Measurements from ENCODE around the gene GP1BB.

Gene GP1BB

DNA sequence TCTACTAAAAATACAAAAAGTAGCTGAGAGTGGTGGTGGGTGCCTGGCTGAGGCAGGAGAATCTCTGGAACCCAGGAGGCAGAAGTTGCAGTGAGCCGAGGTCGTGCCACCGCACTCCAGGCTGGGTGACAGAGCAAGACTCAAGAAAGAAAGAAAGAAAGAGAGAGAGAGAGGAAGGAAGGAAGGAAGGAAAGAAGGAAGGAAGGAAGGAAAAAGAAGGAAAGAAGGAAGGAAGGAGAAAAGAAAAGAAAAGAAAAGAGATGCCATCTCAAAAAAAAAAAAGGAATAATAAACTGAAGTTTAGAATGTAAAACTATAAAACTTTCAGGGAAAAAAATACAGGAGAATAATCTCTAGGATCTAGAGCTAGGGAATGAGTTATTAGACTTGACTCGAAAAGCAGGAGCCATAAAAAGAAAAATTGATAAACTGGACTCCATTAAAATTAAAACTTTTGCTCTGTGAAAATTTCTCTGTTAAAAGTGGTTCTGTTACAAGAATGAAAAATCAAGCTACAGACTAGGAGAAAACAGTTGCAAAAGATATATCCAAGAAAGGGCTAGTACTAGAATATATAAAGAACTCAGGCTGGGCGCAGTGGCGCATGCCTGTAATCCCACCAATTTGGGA is 22.4 kb upstream of the GP1BB start:
- H3K36me3 Mint-ChIP-seq (ENCODE audit: low read depth) = no peaks in the 10 kb centered on the region
- H3K9me3 Mint-ChIP-seq = no peaks in the 10 kb centered on the region
- no peak overlapping the region for H3K27ac Mint-ChIP-seq
- no peak for TF ChIP-seq CTCF (IDR thresholded peaks at IDR 0.05; ENCODE audit: unreplicated experiment in 3 of 3)
- no peak overlapping the region for H3K4me3 Mint-ChIP-seq
- peaks cover 31% of the 10 kb centered on the region for H3K27me3 Mint-ChIP-seq (ENCODE audit: low read depth)
- no peaks in the 10 kb centered on the region for H3K4me1 Mint-ChIP-seq

- TF ChIP-seq CTCF (IDR thresholded peaks at IDR 0.05; ENCODE audit: unreplicated experiment in 3 of 3) = no peak
- Mint-ChIP-seq H3K4me3 (no peak overlapping the region), H3K27ac (no peak overlapping the region), H3K36me3 (ENCODE audit: low read depth) (no peaks in the 10 kb centered on the region), H3K27me3 (ENCODE audit: low read depth) (peaks cover 31% of the 10 kb centered on the region), H3K4me1 (no peaks in the 10 kb centered on the region), H3K9me3 (no peaks in the 10 kb centered on the region)
Measured at GRCh38 chr22:19701420-19702145, 21.8 kb upstream of the GP1BB start.

DNA sequence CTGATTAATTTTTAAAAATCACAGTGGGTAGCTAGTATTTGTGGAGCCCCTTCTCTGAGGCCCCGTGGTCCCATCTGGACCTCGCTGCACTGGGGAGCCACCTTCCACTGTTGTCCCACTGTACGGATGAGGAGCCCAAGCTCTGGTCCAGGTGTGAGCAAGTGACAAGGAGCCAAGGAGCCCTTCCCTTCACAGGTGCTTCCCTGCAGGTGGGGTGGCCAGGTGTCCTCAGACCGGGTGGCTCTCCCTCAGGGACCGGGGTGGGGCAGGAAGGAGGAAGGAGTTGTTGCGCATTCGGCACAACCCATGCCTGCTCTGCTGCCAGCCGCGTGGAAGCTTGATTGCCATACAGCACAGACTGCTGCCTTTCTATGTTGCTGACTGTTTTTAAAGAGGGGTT is 19.5 kb upstream of the GP1BB start:
- no peaks in the 10 kb centered on the region for H3K4me1 Mint-ChIP-seq

DNA sequence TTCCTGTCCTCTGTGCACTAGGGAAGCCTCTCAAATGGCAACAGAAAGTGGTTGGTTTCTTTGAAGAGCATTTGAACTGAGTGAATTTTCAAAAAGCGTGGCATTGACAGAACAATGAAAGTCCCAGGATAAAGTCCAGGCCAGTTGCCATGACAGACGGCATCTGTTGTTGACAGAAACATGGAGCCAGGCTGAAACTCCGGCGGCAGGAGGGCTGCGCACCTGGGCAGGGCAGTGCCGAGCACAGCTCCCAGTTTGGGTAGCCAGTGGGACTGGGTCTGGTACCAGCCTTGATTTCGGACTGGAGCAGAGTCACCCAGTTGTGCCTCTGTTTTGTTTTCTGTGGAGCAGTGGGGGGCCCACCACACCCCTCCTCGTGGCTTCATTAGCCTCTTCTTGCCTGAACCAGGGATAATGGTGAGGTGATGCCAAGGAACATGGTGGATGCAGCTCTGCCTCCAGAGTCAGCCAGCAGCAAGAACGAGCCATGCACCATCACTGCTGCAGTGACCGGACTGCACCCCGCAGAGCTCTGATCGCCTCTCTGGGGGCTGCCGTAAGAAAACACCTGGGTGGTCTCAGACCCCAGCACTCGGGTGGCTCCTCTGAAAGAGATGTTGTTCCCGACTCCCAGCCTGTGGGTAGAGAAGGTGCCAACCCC is 18.9 kb upstream of the GP1BB start:
- no peak overlapping the region for H3K27ac Mint-ChIP-seq
- H3K9me3 Mint-ChIP-seq = no peaks in the 10 kb centered on the region
- H3K27me3 Mint-ChIP-seq (ENCODE audit: low read depth) = peaks cover 30% of the 10 kb centered on the region
- peaks cover 2% of the 10 kb centered on the region for H3K4me1 Mint-ChIP-seq
- no peaks in the 10 kb centered on the region for H3K36me3 Mint-ChIP-seq (ENCODE audit: low read depth)
- TF ChIP-seq CTCF (IDR thresholded peaks at IDR 0.05; ENCODE audit: unreplicated experiment in 3 of 3) = no peak
- no peak overlapping the region for H3K4me3 Mint-ChIP-seq

More for the DNA sequence above, 19.5 kb upstream of the GP1BB start:
- H3K27me3 Mint-ChIP-seq (ENCODE audit: low read depth) = peaks cover 27% of the 10 kb centered on the region
- H3K27ac Mint-ChIP-seq = no peak overlapping the region
- TF ChIP-seq CTCF (IDR thresholded peaks at IDR 0.05; ENCODE audit: unreplicated experiment in 3 of 3) = no peak
- no peaks in the 10 kb centered on the region for H3K9me3 Mint-ChIP-seq
- no peaks in the 10 kb centered on the region for H3K36me3 Mint-ChIP-seq (ENCODE audit: low read depth)
- H3K4me3 Mint-ChIP-seq = no peak overlapping the region

DNA sequence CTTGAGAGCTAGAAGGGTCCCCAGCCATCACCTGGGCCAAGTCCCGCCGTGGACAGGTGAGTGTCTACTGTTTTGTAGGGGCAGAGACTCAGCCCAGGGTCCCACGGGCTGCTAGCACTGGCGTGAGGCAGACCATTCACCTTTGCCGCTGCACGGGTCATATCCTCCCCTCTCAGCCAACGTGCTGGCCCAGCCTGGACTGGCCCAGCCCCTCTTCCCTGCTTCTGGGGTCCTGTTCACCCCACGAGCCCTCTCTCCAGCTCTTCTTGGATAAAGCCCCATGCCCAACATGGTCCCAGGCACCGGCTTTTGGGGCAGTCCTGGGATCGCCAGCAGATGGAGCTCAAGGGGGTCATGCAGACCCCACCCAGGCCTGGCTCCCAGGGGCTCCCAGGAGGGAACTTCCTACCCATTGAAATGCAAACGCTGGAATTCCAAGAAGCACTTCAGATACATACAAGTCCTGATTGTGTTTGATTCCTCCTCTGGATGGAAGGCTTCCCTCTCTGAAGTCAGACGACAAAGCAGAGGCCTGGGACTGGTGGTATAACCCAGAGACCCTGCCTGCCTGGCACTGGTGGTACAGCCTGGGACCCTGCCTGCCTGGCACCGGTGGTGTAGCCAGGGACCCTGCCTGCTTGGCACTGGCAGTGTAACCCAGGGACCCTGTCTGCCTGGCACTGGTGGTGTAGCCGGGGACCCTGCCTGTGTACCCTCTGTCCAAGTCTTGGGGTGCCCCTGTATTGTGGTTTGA is 18.0 kb upstream of the GP1BB start:
- peaks cover 25% of the 10 kb centered on the region for H3K27me3 Mint-ChIP-seq (ENCODE audit: low read depth)
- peaks cover 5% of the 10 kb centered on the region for H3K4me1 Mint-ChIP-seq
- no peaks in the 10 kb centered on the region for H3K9me3 Mint-ChIP-seq
- no peak overlapping the region for H3K4me3 Mint-ChIP-seq
- no peak overlapping the region for H3K27ac Mint-ChIP-seq
- TF ChIP-seq CTCF (IDR thresholded peaks at IDR 0.05; ENCODE audit: unreplicated experiment in 3 of 3) = no peak
- H3K36me3 Mint-ChIP-seq (ENCODE audit: low read depth) = no peaks in the 10 kb centered on the region

Data from nephron (organoid).